Keratinocyte (primary cell): ENCODE measurements around the gene KLHL10.

ENCODE experiments used
- EZH2 ChIP-seq: IDR thresholded peaks from one replicate; pipeline ENCODE4 v1.6.1; 2012; ENCODE audit warnings: inconsistent platforms, mild to moderate bottlenecking, low read length, moderate library complexity
- TF ChIP-seq, protein P1 (sequence below), 3 experiments: IDR thresholded peaks in 1 of 3; conservative IDR thresholded peaks in 1 of 3; optimal IDR thresholded peaks in 1 of 3; 2 replicates in 2 of 3; 3 replicates in 1 of 3; pipeline versions ENCODE3 to v1.5.1; 2011; ENCODE audit warnings: low read length in 3 of 3, mild to moderate bottlenecking in 3 of 3, moderate library complexity in 2 of 3, control low read depth in 1 of 3, inconsistent platforms in 1 of 3; ENCODE audit not compliant: insufficient read depth in 2 of 3; ENCODE audit errors: extremely low read depth in 1 of 3

- TF ChIP-seq, protein P1, sequence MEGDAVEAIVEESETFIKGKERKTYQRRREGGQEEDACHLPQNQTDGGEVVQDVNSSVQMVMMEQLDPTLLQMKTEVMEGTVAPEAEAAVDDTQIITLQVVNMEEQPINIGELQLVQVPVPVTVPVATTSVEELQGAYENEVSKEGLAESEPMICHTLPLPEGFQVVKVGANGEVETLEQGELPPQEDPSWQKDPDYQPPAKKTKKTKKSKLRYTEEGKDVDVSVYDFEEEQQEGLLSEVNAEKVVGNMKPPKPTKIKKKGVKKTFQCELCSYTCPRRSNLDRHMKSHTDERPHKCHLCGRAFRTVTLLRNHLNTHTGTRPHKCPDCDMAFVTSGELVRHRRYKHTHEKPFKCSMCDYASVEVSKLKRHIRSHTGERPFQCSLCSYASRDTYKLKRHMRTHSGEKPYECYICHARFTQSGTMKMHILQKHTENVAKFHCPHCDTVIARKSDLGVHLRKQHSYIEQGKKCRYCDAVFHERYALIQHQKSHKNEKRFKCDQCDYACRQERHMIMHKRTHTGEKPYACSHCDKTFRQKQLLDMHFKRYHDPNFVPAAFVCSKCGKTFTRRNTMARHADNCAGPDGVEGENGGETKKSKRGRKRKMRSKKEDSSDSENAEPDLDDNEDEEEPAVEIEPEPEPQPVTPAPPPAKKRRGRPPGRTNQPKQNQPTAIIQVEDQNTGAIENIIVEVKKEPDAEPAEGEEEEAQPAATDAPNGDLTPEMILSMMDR (optimal IDR thresholded peaks at IDR 0.05 in 1 of 3, IDR thresholded peaks at IDR 0.05 in 1 of 3, conservative IDR thresholded peaks at IDR 0.05 in 1 of 3; ENCODE audit: extremely low read depth in 1 of 3, insufficient read depth in 2 of 3, low read length in 3 of 3) = no peak
- TF ChIP-seq EZH2 = no peak
Observed at GRCh38 chr17:41892021-41892376, 54.4 kb downstream of the KLHL10 start.
